ENCODE data around the gene MAP3K14.

Gene MAP3K14

GRCh38 chr17:45361451-45361850, 44.6 kb upstream of the MAP3K14 start:
- DNase-seq: no peak
- Histone ChIP-seq H3K27me3 (peaks cover 3% of the 10 kb centered on the region; the same call in 1 of the 2 replicates), H3K36me3 (no peaks in the 10 kb centered on the region), H3K4me1 (peaks cover 6% of the 10 kb centered on the region), H3K4me3 (ENCODE audit: low read depth, low read length) (no peak overlapping the region), H3K9me3 (no peaks in the 10 kb centered on the region)
- TF ChIP-seq CTCF (IDR thresholded peaks at IDR 0.05; ENCODE audit: low read depth, low read length): no peak

DNA sequence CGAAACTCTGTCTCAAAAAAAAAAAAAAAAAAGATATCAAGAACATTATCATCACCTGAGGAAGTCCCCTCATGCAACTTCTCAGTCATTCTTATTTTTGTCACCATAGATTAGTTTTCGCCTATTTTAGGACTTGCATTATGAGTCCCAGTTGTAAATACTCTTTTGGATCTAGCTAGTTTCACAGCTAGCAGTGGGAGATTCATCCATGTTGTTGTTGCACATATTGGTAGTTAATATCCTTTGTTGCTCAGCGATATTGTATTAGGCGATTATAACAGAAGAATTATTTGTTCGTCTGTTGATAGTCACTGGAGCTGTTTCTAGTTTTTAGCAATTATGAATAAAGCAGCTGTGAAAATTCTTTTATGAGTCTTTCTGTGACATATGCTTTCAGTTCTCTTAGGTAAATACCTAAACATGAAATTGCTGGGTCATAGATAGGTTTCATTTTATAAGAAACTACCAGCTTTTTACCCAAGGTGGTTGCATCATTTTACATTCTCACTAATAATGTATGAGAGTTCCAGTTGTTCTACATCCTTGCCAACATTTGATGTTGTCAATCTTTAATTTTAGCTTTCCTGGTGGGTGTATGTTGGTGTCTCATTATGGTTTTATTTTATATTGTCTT, 40.7 kb upstream of the MAP3K14 start:
- H3K9me3 ChIP-seq: no peaks in the 10 kb centered on the region
- DNase-seq: no peak
- no peaks in the 10 kb centered on the region for H3K4me1 ChIP-seq
- H3K4me3 ChIP-seq (ENCODE audit: low read depth, low read length): no peak overlapping the region
- H3K36me3 ChIP-seq: no peaks in the 10 kb centered on the region
- peaks cover 3% of the 10 kb centered on the region; the same call in 1 of the 2 replicates for H3K27me3 ChIP-seq
- no peak for TF ChIP-seq CTCF (IDR thresholded peaks at IDR 0.05; ENCODE audit: low read depth, low read length)

DNA sequence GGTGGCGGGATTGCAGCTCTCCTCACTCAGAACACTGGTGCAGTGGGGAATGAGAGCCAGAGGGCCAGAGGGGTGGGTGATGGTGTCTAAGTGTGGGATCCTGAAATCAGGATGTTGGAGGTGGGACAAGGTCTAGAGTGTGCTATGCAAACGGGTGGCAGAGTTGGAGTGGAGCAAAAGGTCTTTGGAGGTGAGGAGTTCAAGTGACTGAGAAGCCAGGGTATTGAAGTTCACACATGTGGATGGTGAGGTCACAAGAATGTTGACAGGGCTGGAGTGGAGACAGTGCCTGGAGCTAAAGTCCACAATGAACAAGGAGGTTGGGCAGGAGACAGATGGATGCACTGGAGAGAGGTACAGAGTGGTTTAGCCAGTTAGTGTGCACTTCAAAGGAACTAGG, 38.3 kb upstream of the MAP3K14 start:
- DNase-seq: no peak
- Histone ChIP-seq H3K4me3 (ENCODE audit: low read depth, low read length) (no peak overlapping the region), H3K27me3 (peaks cover 3% of the 10 kb centered on the region; the same call in 1 of the 2 replicates), H3K36me3 (no peaks in the 10 kb centered on the region), H3K4me1 (no peaks in the 10 kb centered on the region), H3K9me3 (no peaks in the 10 kb centered on the region)
- TF ChIP-seq CTCF (IDR thresholded peaks at IDR 0.05; ENCODE audit: low read depth, low read length): no peak

- Histone ChIP-seq H3K36me3 (no peaks in the 10 kb centered on the region), H3K4me3 (ENCODE audit: low read depth, low read length) (no peak overlapping the region), H3K27me3 (peaks cover 10% of the 10 kb centered on the region), H3K9me3 (no peaks in the 10 kb centered on the region), H3K4me1 (no peaks in the 10 kb centered on the region)
- no peak for DNase-seq
- TF ChIP-seq CTCF (IDR thresholded peaks at IDR 0.05; ENCODE audit: low read depth, low read length): no peak
Observed at GRCh38 chr17:45353043-45353442, 36.2 kb upstream of the MAP3K14 start.

DNA sequence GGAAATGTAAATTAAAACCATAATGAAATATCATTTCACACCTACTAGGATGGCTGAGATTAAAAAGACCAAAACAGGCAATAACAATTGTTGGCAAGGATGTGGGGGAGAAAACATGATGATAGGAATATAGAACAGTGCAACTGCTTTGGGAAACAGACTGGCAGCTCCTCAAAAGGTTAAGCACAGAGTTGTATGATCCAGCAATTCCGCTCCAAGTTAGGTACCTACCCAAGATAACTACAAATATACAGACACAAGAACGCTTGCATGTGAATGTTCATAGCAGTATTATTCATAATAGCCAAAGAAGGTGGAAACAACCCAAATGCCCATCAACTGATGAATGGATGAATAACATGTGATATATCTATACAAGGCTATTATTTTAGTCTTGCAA, 35.0 kb upstream of the MAP3K14 start:
- no peak for DNase-seq
- Histone ChIP-seq H3K27me3 (peaks cover 10% of the 10 kb centered on the region), H3K36me3 (no peaks in the 10 kb centered on the region), H3K4me3 (ENCODE audit: low read depth, low read length) (no peak overlapping the region), H3K4me1 (no peaks in the 10 kb centered on the region), H3K9me3 (no peaks in the 10 kb centered on the region)
- TF ChIP-seq CTCF (IDR thresholded peaks at IDR 0.05; ENCODE audit: low read depth, low read length): no peak

- TF ChIP-seq CTCF (IDR thresholded peaks at IDR 0.05; ENCODE audit: low read depth, low read length): no peak
- peaks cover 10% of the 10 kb centered on the region for H3K27me3 ChIP-seq
- no peak for DNase-seq
- no peaks in the 10 kb centered on the region for H3K9me3 ChIP-seq
- H3K4me1 ChIP-seq: no peaks in the 10 kb centered on the region
- H3K36me3 ChIP-seq: no peaks in the 10 kb centered on the region
- H3K4me3 ChIP-seq (ENCODE audit: low read depth, low read length): no peak overlapping the region
Observed at GRCh38 chr17:45347444-45347843, 30.6 kb upstream of the MAP3K14 start.

All from BE2C (cell line).